HG02588 (cell line): Measurements from ENCODE around the gene UGT2B15.
"Not testable (repeated sequence)": the region's sequence is repeated elsewhere in the genome, so short reads cannot be mapped to it uniquely, and the experiment has no call there.

Experiments
- ATAC-seq: cut with Tn5 transposase; IDR thresholded peaks from one replicate; pipeline ENCODE4 v1.9.1; 2021; ENCODE audit warnings: mild to moderate bottlenecking, moderate library complexity; ENCODE audit not compliant: unreplicated experiment

Gene UGT2B15

GRCh38 chr4:68670479-68670939, at the start of gene UGT2B15:
Gene UGT2B15 (minus strand): TSS chr4:68670652. CDS start chr4:68670618, 34 bp downstream.
- not testable (repeated sequence) for ATAC-seq

GRCh38 chr4:68719075-68719473, 48.6 kb upstream of the UGT2B15 start:
- ATAC-seq, result no peak

DNA sequence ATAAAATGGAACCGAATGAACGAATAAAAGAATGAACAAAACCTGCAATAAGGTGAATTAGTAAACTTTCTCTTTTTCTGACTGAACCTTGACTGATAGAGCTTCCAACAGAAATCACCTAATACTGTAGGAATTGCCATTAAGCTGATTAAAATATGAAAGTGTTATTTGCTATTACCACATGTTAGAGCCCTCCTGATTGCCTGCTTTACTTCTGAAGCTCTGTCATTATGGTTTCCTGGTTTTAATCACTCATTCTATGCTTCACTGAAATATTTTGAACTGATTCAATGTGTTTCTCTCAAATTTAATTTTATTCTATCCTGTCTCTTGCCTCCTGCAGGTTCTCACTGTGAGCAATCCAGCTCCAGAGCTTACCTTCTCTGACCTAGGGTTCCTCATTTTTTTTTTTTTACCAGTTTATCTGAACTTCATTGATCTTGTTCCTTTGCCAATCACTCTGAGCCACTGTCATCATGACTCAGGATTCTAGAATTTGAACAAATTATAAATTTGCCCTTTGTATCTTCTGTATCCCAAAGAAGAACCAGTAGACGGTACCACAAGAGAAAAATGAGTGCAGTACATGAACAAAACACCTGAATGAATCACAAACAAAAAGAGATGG, 48.1 kb upstream of the UGT2B15 start:
- no peak for ATAC-seq

GRCh38 chr4:68717999-68718398, 47.5 kb upstream of the UGT2B15 start:
- ATAC-seq, result no peak

- no peak for ATAC-seq
Observed at GRCh38 chr4:68714400-68714799, 43.9 kb upstream of the UGT2B15 start.

DNA sequence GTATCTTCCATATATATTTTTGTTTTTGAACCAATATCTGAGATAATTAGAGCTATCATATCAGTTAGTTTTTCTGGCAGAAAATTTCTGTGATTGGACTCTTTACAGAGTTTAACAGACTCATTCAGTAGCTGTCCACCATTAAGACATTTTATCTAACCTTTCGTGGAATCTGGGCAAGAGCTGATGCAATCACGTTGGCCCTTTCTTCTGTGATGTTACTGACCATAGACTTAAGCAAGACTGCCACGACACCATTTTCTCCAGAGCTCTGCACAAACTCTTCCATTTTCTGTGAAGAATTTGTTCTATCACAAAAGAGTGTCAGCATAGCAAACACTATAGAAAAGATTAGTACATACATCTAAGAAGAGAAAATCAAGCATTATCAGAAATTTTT, 41.8 kb upstream of the UGT2B15 start:
- no peak for ATAC-seq

DNA sequence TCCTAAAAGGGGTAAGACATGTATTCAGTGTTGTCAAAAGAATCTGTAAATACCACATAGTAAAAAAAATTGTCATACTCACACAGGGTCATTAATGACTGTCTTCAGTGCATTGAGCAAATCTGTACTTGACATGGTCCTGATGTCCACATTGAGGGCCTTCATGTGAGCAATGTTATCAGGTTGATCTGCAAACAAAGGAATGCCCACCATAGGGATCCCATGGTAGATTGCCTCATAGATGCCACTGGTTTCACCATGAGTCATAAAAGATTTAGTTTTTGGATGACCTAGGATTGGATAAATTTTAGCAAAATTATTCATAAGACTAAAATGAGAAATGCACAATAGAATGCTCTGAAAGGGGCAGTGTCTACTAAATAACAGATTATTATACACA, 38.1 kb upstream of the UGT2B15 start:
- no peak for ATAC-seq

DNA sequence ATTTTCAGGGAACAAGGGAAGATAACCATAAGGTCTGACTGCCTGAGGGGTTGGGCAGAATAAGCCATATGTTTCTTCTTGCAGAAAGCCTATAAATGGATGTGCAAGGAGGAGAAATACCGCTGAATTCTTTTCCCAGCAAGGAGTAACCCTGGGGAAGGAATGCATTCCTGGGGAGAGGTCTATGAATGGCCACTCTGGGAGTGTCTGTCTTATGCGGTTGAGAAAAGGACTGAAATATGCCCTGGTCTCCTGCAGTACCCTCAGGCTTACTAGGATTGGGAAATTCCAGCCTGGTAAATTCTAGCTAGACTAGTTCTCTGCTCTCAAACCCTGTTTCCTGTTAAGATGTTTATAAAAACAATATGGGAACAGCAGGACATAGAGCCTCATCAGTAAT, 32.7 kb upstream of the UGT2B15 start:
- ATAC-seq, result not testable (repeated sequence)

DNA sequence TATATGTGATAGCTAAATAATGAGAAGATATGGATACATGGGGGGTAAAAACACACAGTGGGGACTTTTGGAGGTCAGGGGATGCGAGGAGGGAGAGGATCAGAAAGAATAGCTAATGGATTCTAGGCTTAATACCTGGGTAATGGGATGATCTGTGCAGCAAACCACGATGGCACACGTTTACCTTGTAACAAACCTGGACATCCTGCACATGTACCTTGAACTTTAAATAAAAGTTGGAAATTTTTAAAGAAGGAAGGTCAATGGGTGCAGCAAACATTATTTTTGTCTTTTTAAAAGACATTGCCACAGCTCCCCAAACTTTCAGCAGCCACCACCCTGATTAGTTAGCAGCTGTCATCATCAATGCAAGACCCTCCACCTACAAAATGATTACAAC, 29.7 kb upstream of the UGT2B15 start:
- ATAC-seq, result no peak

DNA sequence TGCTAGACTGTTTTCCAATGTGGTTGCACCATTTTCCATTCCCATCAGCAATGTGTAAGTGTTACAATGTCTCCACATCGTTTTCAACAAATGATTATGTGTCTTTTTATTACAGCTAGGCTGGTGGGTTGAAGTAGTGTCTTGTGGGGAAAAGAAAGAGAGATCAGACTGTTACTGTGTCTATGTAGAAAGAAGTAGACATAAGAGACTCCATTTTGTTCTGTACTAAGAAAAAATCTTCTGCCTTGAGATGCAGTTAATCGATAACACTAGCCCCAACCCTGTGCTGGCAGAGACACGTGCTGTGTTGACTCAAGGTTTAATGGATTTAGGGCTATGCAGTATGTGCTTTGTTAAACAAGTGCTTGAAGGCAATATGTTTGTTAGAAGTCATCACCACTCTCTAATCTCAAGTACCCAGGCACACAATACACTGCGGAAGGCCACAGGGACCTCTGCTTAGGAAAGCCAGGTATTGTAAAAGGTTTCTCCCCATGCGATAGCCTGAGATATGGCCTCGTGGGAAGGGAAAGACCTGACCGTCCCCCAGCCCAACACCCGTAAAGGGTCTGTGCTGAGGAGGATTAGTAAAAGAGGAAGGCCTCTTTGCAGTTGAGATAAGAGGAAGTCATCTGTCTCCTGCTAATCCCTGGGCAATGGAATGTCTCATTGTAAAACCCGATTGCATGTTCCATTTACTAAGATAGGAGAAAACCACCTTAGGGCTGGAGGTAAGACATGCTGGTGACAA, 23.0 kb upstream of the UGT2B15 start:
- ATAC-seq, result no peak

GRCh38 chr4:68691186-68691585, 20.7 kb upstream of the UGT2B15 start:
- ATAC-seq, result no peak

- no peak for ATAC-seq
Observed at GRCh38 chr4:68683034-68683433, 12.6 kb upstream of the UGT2B15 start.

GRCh38 chr4:68681298-68681697, 10.8 kb upstream of the UGT2B15 start:
- ATAC-seq, result not testable (repeated sequence)

- no peak for ATAC-seq
Observed at GRCh38 chr4:68673143-68673542, 2.7 kb upstream of the UGT2B15 start.

DNA sequence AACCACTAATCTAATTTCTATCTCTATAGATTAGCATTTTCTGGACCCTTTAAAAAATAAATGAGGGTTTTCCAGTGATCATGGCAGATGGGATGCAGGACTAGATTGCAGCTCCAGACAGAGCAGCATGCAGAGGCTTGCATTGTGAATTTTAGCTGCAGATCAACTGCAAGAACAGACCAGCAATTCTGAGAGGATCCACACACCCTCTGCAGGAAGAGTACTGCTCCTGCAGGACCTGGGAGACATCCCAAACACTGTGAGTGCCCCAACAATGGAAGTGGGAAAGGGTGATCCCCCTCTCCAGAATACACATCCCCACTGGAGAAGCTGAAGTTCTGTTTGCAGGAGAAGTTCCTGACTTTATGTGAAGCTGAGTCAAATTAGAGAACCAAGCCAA, 765 bp upstream of the UGT2B15 start:
- not testable (repeated sequence) for ATAC-seq

DNA sequence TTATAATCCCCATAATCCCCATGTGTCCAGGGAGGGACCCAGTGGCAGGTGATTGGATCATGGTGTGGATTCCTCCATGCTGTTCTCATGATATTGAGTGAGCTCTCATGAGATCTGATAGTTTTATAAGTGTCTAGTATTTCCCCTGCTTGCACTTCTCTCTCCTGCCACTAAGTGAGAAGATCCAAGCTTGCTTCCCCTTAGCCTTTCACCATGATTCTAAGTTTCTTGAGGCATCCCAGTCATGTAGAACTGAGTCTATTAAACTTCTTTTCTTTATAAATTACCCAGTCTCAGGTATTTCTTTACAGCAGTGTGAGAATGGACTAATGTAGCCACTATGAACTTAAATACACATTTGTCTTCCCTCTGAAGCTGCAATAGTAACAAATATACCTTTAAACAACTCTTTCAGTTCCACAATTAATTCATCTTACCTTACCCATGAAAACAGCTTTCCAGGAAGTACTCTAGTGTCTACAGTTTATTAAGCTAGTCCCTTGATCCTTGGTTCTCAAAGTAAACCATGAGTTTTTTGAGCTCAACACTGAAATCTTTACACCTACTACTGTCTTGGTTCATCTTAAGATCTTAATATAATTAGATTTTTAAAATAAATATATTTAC, 1.8 kb downstream of the UGT2B15 start:
- not testable (repeated sequence) for ATAC-seq

GRCh38 chr4:68667551-68667950, 2.9 kb downstream of the UGT2B15 start:
- not testable (repeated sequence) for ATAC-seq

DNA sequence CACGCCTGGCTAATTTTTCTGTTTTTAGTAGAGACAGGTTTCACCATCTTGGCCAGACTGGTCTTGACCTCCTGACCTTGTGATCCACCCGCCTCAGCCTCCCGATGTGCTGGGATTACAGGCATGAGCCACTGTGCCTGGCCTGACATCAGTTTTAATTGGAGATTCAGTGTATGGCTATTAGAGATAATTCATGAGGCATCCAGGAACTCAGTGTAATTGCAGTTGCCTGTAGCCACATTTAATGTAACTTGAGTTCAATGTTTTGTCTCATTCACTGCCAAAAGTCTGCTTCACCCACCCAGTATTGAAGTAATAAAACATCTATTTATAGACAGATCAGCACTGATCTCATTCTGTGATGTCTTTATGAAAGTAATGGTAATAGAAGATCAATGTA, 5.7 kb downstream of the UGT2B15 start:
- not testable (repeated sequence) for ATAC-seq

DNA sequence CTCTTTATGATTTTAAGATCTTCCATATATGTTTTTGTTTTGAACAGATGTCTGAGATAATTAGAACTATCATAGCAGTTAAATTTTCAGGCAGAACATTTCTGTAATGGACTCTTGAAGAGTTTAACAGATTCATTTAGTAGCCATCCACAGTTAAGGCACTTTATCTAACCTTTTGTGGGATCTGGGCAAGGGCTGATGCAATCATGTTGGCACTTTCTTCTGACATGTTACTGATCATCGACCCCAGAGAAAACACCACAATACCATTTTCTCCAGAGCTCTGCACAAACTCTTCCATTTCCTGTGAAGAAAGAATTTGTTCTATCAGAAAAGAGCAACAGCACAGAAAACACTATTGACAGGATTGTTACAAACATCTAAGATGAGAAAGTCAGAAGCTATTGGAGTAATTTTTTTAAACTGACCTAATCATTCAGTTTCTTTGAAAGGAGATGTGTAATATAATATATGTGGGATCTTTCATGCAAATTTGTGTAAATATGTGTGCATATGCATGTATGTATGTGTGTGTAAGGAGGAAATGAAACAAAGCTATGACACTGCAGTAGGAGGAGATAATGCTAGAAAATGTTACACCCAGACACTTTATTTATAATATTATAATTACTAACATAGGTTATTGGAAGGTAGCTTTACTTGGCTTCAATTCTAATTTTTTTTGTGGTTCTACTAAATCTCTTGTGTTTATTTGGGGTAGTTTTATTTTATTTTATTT, 7.4 kb downstream of the UGT2B15 start:
- ATAC-seq, result not testable (repeated sequence)

DNA sequence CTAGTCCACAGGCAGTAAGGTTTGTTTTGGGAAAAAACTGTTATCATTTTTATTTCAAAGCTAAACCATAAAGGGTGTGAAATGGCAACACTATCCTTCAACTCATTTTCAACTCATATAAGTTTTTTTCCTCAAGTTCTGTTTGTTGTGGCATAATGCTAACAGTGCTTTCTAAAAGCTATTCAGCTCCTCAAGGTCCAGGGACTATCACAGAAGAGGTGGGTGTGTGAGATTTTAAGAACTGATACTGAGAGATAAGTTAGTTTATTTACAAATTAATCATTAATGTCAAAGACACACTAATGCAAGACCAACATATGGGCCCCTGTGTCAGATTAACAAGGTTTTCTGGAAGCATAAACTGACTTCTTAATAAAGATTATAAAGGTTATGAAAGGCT, 11.8 kb downstream of the UGT2B15 start:
- ATAC-seq, result no peak

GRCh38 chr4:68657022-68657594, 13.3 kb downstream of the UGT2B15 start:
- ATAC-seq, result peak; percentile 68
